Stomach (tissue), 19 donors: ENCODE measurements around the gene TULP3. TPM values are rescaled to one million over a fixed set of nuclear protein-coding genes. Genes with fewer than 3 reads are reported as not detected.

Experiments
- DNase-seq, 2 donors: peaks; one replicate each; pipeline versions ENCODE4 v3.0.0 to v3.0.0-alpha.2; 2013 to 2019
- H3K27ac ChIP-seq, 5 donors: fragments of 200-600 bp in 4 of 5; sonication (generic) in 4 of 5; one replicate each; pipeline ENCODE4 v1.5.1; 2013 to 2019; ENCODE audit warnings: mild to moderate bottlenecking in 1 of 5, moderate library complexity in 1 of 5
- H3K27me3 ChIP-seq, 3 donors: fragments of 200-600 bp; sonication (generic); one replicate each; pipeline ENCODE4 v1.5.1; 2017 to 2019; ENCODE audit warnings: mixed run types in 1 of 3
- H3K36me3 ChIP-seq, 4 donors: fragments of 200-600 bp; sonication (generic); 1 replicate in 3 of 4; 2 replicates in 1 of 4; pipeline ENCODE4 v1.5.1; 2016 to 2019
- H3K4me1 ChIP-seq, 4 donors: fragments of 200-600 bp; sonication (generic); one replicate each; pipeline ENCODE4 v1.5.1; 2016 to 2019
- H3K4me3 ChIP-seq, 4 donors: fragments of 200-600 bp; sonication (generic) in 3 of 4; one replicate each; pipeline ENCODE4 v1.5.1; 2016 to 2019; ENCODE audit warnings: mild to moderate bottlenecking in 1 of 4
- H3K9me3 ChIP-seq, 4 donors: fragments of 200-600 bp; sonication (generic); one replicate each; pipeline ENCODE4 v1.5.1; 2016 to 2019
- EP300 ChIP-seq: sonication (generic); formaldehyde crosslinking; IDR thresholded peaks from one replicate; pipeline ENCODE4 v1.6.1; 2017; ENCODE audit warnings: antibody characterized with exemption
- POLR2A ChIP-seq, 4 donors: fragments of 450-650 bp; IDR thresholded peaks; one replicate each; pipeline ENCODE4 v1.6.1; 2016; ENCODE audit warnings: antibody characterized with exemption in 4 of 4, control low read depth in 2 of 4, mild to moderate bottlenecking in 1 of 4, moderate library complexity in 1 of 4
- POLR2AphosphoS5 ChIP-seq, 3 donors: sonication (generic); formaldehyde crosslinking; IDR thresholded peaks; one replicate each; pipeline ENCODE4 v1.6.1; 2016; ENCODE audit warnings: antibody characterized with exemption in 3 of 3
- WGBS, 5 donors: extraction: QIAGEN DNeasy Blood & Tissue Kit in 3 of 5; methylation state at CpG; one replicate each; pipeline versions ENCODE4 v1.1.5 to v1.1.7; 2013 to 2018; 5-methylcytosine and 5-hydroxymethylcytosine counted together
- intact Hi-C: fragments of 100-400 bp; cut with DNase I; formaldehyde crosslinking; loops from one replicate; pipeline ENCODE4 v1.15.1; 2023; ENCODE audit warnings: low total_unique reads
- long read RNA-seq, 10 donors: transcript quantifications; one replicate each; lab custom pipeline, GENCODE V29; 2026
- polyA plus RNA-seq, 3 donors: library from polyadenylated mRNA; stranded (reverse); fragments of 200-250 nt; gene quantifications; one replicate each; pipeline ENCODE4 v1.2.3, GENCODE V29; 2013
- total RNA-seq, 5 donors: library from RNA; depleted of rRNA; stranded (reverse); fragments of >200 nt; gene quantifications; one replicate each; pipeline versions ENCODE4 v1.1.0 to v1.2.3, GENCODE V29; 2014 to 2016
- TF ChIP-seq, protein P1 (sequence below), 7 experiments: fragments of 450-650 bp in 4 of 7; fragments of 200-600 bp in 3 of 7; sonication (generic) in 3 of 7; IDR thresholded peaks; one replicate each; pipeline ENCODE4 v1.5.1; 2016 to 2019; ENCODE audit warnings: antibody characterized with exemption in 7 of 7, control low read depth in 2 of 7, mild to moderate bottlenecking in 1 of 7
- donor health status: healthy with polysubstance abuse.
- donor health status: Bipolar disorder and iron deficiency.
- donor health status: healthy.

TULP3 gene, protein sequence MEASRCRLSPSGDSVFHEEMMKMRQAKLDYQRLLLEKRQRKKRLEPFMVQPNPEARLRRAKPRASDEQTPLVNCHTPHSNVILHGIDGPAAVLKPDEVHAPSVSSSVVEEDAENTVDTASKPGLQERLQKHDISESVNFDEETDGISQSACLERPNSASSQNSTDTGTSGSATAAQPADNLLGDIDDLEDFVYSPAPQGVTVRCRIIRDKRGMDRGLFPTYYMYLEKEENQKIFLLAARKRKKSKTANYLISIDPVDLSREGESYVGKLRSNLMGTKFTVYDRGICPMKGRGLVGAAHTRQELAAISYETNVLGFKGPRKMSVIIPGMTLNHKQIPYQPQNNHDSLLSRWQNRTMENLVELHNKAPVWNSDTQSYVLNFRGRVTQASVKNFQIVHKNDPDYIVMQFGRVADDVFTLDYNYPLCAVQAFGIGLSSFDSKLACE
- total RNA-seq (10 to 100 TPM; 10.7 to 73.5 (median 30.3) TPM), polyA plus RNA-seq (10 to 100 TPM in 2 of 3 donors, 1 to 10 TPM in 1; 9.2 to 11.7 (median 11.3) TPM)
- long read RNA-seq, donor 1, partial matches to known transcripts, result 11 of 13 reads
- long read RNA-seq, donor 1, other reads (novel, unspliced or antisense), result 0 of 13 reads
- long read RNA-seq, donor 2, partial matches to known transcripts, result 0 of 2 reads
- long read RNA-seq, donor 2, other reads (novel, unspliced or antisense), result 0 of 2 reads
- long read RNA-seq, donor 3, partial matches to known transcripts, result 0 of 1 reads
- long read RNA-seq, donor 3, other reads (novel, unspliced or antisense), result 0 of 1 reads
- long read RNA-seq, donor 4, result 0 reads
- long read RNA-seq, donor 5, partial matches to known transcripts, result 6 of 7 reads
- long read RNA-seq, donor 5, other reads (novel, unspliced or antisense), result 0 of 7 reads
- long read RNA-seq, donor 6, partial matches to known transcripts, result 0 of 4 reads
- long read RNA-seq, donor 6, other reads (novel, unspliced or antisense), result 0 of 4 reads
- long read RNA-seq, donor 7, partial matches to known transcripts, result 0 of 3 reads
- long read RNA-seq, donor 7, other reads (novel, unspliced or antisense), result 0 of 3 reads
- long read RNA-seq, donor 8, partial matches to known transcripts, result 0 of 1 reads
- long read RNA-seq, donor 8, other reads (novel, unspliced or antisense), result 0 of 1 reads
- long read RNA-seq, donor 9, partial matches to known transcripts, result 0 of 2 reads
- long read RNA-seq, donor 9, other reads (novel, unspliced or antisense), result 0 of 2 reads
- long read RNA-seq, donor 10, partial matches to known transcripts, result 0 of 1 reads
- long read RNA-seq, donor 10, other reads (novel, unspliced or antisense), result 0 of 1 reads

DNA sequence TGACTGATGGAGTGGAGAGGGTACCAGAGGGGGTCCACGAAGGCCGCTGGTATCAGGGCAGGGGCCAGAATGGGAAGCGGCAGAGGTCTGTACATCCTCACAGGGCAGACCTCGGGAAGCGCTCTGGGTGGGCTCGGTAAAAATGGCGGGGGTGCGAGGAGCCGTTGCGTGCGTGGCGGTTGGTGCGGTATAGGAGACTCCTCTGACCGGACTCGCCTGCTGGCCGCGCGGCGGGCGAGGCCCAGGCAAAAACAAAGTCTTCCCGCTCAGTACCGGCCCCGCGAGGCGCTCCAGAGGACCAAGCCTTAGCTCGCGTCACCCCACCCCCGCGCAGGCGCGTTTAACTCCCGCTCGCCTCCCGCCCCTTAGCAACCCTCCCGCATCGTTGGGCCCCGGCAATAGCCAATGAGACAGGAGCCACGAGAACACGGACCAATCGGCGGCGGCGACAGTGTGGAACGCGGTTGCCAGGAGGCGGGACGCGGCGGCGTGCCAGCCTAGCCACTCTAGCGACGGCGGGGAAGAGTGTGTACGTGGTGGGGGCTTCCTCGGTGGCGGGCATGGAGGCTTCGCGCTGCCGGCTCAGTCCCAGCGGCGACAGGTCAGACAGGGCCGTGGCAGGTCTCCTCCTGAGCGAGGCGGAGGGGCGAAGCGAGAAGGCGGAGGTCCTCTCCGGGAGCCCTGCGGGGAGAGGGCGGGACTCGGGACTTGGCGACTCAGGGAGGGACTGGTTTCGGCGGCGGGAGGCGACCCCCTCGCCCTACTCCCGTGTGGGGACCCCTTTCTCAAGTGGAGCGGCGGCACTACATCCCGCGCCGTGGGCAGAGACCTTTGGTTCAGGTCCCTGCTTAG lies at the start of gene TULP3:
Gene TULP3 (plus strand): TSS at position 504 of the 852 bp plus-strand sequence. CDS start 57 bp downstream, at position 561.
- WGBS, 5 donors, result 0 to 1% (median 0%) methylated on average over 34 to 83 of the region's 83 CpGs
- peak within 1 kb of the TSS; percentile 73 to 97 (median 88) for H3K4me3 ChIP-seq
- peaks cover 8 to 40% (median 24%) of the 10 kb centered on the region in 4 donors for H3K4me1 ChIP-seq
- peak within 1 kb of the TSS; percentile 82 to 97 (median 94) for H3K27ac ChIP-seq
- H3K9me3 ChIP-seq, result no peaks in the 10 kb centered on the region
- H3K27me3 ChIP-seq, result no peaks in the 10 kb centered on the region
- intact Hi-C loops, result no loop called here
- DNase-seq, result peak; percentile 99
- H3K36me3 ChIP-seq, result peaks cover 2 to 22% (median 13%) of the 10 kb centered on the region in 4 donors
- TF ChIP-seq POLR2AphosphoS5 (IDR thresholded peaks at IDR 0.05), result peak; percentile 89 to 92 (median 91)
- TF ChIP-seq, protein P1, sequence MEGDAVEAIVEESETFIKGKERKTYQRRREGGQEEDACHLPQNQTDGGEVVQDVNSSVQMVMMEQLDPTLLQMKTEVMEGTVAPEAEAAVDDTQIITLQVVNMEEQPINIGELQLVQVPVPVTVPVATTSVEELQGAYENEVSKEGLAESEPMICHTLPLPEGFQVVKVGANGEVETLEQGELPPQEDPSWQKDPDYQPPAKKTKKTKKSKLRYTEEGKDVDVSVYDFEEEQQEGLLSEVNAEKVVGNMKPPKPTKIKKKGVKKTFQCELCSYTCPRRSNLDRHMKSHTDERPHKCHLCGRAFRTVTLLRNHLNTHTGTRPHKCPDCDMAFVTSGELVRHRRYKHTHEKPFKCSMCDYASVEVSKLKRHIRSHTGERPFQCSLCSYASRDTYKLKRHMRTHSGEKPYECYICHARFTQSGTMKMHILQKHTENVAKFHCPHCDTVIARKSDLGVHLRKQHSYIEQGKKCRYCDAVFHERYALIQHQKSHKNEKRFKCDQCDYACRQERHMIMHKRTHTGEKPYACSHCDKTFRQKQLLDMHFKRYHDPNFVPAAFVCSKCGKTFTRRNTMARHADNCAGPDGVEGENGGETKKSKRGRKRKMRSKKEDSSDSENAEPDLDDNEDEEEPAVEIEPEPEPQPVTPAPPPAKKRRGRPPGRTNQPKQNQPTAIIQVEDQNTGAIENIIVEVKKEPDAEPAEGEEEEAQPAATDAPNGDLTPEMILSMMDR (IDR thresholded peaks at IDR 0.05), result no peak
- peak in 2 of 4 donors; percentile 2 to 84 for TF ChIP-seq POLR2A (IDR thresholded peaks at IDR 0.05)
- no peak for TF ChIP-seq EP300

DNA sequence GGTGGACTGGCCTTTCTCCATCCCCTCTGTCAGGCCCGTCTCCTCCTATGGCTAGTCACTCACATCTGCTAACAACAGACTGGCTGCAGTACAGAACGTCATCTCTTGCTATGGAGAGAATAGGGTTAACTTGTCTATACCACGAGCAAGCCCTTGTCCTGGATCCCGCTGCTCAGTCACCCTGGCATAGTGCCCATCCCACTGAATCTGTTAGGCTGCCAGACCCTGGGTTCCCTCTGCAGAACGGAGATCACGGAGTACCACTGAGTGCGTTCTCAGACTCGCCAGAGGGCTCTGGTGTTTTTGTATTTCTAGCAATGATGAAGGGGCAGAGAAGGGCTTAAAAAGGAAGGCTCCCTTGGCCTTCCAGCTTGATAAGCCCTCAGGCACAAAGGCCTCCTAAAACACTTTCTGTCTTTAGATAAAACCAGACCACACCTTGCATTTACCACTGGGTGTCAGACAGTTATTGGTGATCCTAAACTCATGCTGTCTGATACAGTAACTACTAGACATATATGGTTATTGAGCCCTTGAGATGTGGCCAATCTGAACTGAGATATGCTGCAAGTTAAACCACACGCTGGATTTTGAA lies 49.5 kb upstream of the TULP3 start:
- no peak overlapping the region for H3K4me3 ChIP-seq
- DNase-seq, result no peak
- 54 to 72% (median 65%) methylated on average over 9 of the region's 9 CpGs for WGBS, 5 donors
- H3K36me3 ChIP-seq, result peaks cover 0 to 51% (median 25%) of the 10 kb centered on the region in 4 donors
- H3K27ac ChIP-seq, result no peak overlapping the region
- H3K9me3 ChIP-seq, result no peaks in the 10 kb centered on the region
- H3K4me1 ChIP-seq, result peaks cover 0 to 3% (median 0%) of the 10 kb centered on the region in 4 donors
- no peaks in the 10 kb centered on the region for H3K27me3 ChIP-seq
- TF ChIP-seq POLR2AphosphoS5 (IDR thresholded peaks at IDR 0.05) (no peak), EP300 (no peak), POLR2A (IDR thresholded peaks at IDR 0.05) (no peak)
- TF ChIP-seq, protein P1 (IDR thresholded peaks at IDR 0.05), result no peak
- intact Hi-C loops, result no loop called here

DNA sequence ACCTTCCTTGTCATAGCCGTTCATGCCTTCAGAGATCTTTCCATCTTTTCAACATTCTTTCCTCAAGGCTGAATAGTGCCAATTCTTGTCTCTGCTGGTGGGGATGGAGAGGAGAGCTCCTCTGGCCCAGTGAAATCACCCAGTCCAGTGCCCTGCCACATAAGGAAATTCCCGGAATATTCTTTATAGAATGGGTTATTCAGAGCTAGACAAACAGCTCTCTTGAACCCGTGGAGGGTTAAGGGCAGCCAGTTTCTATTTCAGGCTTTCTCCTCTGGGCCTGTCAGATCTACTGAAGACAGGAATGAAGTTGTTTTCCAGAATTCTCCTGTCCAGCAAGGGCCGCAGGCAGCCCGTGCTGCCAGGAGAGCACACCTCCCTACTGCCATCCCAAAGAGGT lies 47.7 kb upstream of the TULP3 start:
- H3K4me3 ChIP-seq, result no peak overlapping the region
- H3K4me1 ChIP-seq, result peaks cover 0 to 3% (median 0%) of the 10 kb centered on the region in 4 donors
- H3K27ac ChIP-seq, result peak overlapping the region in 2 of 5 donors; percentile 14 to 24
- 74 to 89% (median 85%) methylated on average over 4 to 5 of the region's 5 CpGs for WGBS, 5 donors
- DNase-seq, result no peak
- H3K36me3 ChIP-seq, result peaks cover 0 to 59% (median 27%) of the 10 kb centered on the region in 4 donors
- H3K9me3 ChIP-seq, result no peaks in the 10 kb centered on the region
- intact Hi-C loops, result no loop called here
- H3K27me3 ChIP-seq, result no peaks in the 10 kb centered on the region
- TF ChIP-seq EP300, result no peak
- TF ChIP-seq, protein P1 (IDR thresholded peaks at IDR 0.05), result no peak
- TF ChIP-seq POLR2A (IDR thresholded peaks at IDR 0.05), result no peak
- no peak for TF ChIP-seq POLR2AphosphoS5 (IDR thresholded peaks at IDR 0.05)
